Measurements from ENCODE around the gene UMODL1. TPM values are rescaled to one million over a fixed set of nuclear protein-coding genes. Genes with fewer than 3 reads are reported as not detected.

UMODL1 gene
- total RNA-seq, 2 experiments from 2014 or later = not detected

DNA sequence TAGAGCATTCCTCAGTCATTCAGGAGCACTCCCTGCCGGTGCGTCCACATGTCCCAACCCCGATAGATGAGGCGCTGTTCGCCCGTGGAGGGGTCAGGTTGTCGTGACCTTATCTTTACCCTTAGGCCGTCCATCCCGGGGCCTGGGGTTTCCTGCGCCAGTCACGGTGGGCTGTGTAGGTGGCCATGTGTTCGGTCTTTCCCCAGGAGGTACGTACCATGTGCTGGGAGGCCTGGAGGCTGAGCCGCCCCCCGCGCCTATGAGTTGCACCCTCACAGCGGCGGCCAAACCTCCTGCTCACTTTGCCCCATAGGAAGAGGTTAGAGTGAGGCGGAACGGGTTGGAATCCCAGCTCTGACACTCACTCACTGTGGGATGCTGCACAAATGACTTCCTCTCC lies 35.3 kb downstream of the UMODL1 start:
- H3K27me3 Mint-ChIP-seq = no peaks in the 10 kb centered on the region
- DNase-seq (no peak), ATAC-seq (no peak)
- no peaks in the 10 kb centered on the region for H3K36me3 Mint-ChIP-seq (ENCODE audit: low read depth)
- TF ChIP-seq, protein P1, sequence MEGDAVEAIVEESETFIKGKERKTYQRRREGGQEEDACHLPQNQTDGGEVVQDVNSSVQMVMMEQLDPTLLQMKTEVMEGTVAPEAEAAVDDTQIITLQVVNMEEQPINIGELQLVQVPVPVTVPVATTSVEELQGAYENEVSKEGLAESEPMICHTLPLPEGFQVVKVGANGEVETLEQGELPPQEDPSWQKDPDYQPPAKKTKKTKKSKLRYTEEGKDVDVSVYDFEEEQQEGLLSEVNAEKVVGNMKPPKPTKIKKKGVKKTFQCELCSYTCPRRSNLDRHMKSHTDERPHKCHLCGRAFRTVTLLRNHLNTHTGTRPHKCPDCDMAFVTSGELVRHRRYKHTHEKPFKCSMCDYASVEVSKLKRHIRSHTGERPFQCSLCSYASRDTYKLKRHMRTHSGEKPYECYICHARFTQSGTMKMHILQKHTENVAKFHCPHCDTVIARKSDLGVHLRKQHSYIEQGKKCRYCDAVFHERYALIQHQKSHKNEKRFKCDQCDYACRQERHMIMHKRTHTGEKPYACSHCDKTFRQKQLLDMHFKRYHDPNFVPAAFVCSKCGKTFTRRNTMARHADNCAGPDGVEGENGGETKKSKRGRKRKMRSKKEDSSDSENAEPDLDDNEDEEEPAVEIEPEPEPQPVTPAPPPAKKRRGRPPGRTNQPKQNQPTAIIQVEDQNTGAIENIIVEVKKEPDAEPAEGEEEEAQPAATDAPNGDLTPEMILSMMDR (IDR thresholded peaks at IDR 0.05) = no peak
- ChIA-PET CTCF (interaction anchor here (1.1 to 6.4 kb wide), 8 partner anchors 11 to 290 kb away, joined by 3 to 76 read pairs (median 14); no protein-coding TSS in a partner anchor), POLR2A (interaction anchor here (1.7 kb wide), 1 partner anchor 66 kb away, joined by 4 read pairs; no protein-coding TSS in a partner anchor)
- peaks cover 5% of the 10 kb centered on the region for H3K4me1 Mint-ChIP-seq (ENCODE audit: low read depth)
- H3K9me3 Mint-ChIP-seq = no peaks in the 10 kb centered on the region
- H3K27ac Mint-ChIP-seq = no peak overlapping the region
- H3K4me3 Mint-ChIP-seq = no peak overlapping the region
- intact Hi-C loops (cut with micrococcal nuclease) = loop anchor here (5.0 kb wide), 1 partner anchor 104 kb away; no protein-coding TSS in a partner anchor

DNA sequence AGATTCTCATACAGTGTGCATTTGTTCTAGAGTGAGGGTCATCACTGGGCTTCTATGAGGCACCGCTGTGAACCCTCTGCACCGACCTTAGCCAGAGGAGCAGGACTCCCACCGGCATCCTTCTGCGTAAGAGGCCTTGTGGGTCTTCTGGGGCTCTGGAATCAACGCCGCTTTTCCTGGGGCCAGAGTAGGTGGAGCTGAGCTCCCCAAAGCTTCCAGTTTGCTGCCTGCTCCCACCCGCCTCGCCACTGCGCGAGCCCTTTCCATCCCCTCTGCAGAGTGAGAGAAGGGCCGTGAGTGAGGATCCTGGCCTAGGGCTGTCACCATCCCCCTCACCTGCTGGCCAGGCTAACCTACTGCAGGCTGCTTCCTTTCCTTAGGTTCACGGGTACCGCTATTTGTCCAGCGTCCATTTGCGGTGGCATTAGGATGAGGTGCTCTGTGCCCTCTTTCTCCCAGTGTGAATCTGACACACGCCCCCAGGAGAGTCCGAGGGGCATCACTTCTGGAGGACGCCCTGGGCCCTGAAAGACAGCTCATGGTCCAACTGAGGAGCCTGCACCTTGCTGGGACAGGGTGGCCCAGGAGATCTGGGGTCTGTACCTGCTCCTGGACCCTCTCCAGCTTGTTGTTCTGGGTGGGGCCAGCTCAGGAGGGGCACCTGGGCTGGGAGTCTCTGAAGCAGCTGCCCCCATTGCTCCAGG lies 36.2 kb downstream of the UMODL1 start:
- H3K27me3 Mint-ChIP-seq = no peaks in the 10 kb centered on the region
- ChIA-PET CTCF (interaction anchor here (0.8 to 6.4 kb wide), 45 partner anchors 8 to 491 kb away, joined by 3 to 76 read pairs (median 4); partner anchors contain the start of gene UMODL1), POLR2A (no interaction called here)
- TF ChIP-seq, protein P1 (IDR thresholded peaks at IDR 0.05) = no peak
- no peaks in the 10 kb centered on the region for H3K9me3 Mint-ChIP-seq
- H3K4me1 Mint-ChIP-seq (ENCODE audit: low read depth) = peaks cover 5% of the 10 kb centered on the region
- no peak overlapping the region for H3K4me3 Mint-ChIP-seq
- DNase-seq (no peak), ATAC-seq (no peak)
- H3K27ac Mint-ChIP-seq = no peak overlapping the region
- no peaks in the 10 kb centered on the region for H3K36me3 Mint-ChIP-seq (ENCODE audit: low read depth)
- intact Hi-C loops (cut with micrococcal nuclease) = loop anchor here (5.0 kb wide), 1 partner anchor 105 kb away; no protein-coding TSS in a partner anchor

DNA sequence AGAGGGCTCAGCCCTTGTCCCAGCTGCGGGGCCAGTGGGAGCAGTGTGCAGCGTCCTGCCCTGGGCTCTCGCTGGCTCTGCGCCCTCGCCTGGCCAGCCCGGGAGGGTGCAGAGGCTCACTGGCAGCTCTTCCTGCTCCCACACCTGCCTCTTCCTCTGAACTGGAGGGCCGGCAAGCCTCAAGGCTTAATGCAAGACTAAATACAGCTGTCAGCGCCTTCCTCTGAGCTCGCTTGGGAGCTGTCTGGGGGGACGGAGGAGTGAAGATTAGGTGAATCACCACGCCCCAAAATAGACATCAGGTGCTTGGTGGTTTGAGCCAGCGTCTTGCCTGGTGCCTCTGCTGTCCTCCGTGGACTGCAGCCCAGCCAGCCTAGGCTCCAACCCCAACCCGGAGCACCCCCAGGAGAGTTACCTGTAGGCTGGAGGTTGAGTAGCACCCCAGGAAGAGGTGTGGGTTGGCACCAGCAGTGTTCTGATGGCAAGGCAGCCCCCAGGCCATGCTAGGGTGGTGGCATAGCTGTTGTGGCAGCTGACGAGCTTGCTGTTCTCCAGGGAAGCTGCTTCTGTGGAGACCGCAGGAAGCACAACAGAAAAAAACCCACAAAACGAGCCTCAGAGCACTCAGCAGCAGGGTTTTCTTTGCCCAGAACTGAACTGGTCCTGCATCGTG lies 36.9 kb downstream of the UMODL1 start:
- peak; percentile 75 for DNase-seq
- ATAC-seq = peak; percentile 99
- ChIA-PET CTCF (interaction anchor here (0.6 to 6.4 kb wide), 54 partner anchors 9 to 492 kb away, joined by 3 to 76 read pairs (median 4); partner anchors contain the start of genes UMODL1 and ZBTB21), POLR2A (no interaction called here)
- H3K4me3 Mint-ChIP-seq = no peak overlapping the region
- no peaks in the 10 kb centered on the region for H3K36me3 Mint-ChIP-seq (ENCODE audit: low read depth)
- peaks cover 5% of the 10 kb centered on the region for H3K4me1 Mint-ChIP-seq (ENCODE audit: low read depth)
- intact Hi-C loops (cut with micrococcal nuclease) = loop anchor here (5.0 kb wide), 1 partner anchor 106 kb away; no protein-coding TSS in a partner anchor
- H3K9me3 Mint-ChIP-seq = no peaks in the 10 kb centered on the region
- TF ChIP-seq, protein P1 (IDR thresholded peaks at IDR 0.05) = peak; percentile 90
- H3K27ac Mint-ChIP-seq = no peak overlapping the region
- no peaks in the 10 kb centered on the region for H3K27me3 Mint-ChIP-seq

DNA sequence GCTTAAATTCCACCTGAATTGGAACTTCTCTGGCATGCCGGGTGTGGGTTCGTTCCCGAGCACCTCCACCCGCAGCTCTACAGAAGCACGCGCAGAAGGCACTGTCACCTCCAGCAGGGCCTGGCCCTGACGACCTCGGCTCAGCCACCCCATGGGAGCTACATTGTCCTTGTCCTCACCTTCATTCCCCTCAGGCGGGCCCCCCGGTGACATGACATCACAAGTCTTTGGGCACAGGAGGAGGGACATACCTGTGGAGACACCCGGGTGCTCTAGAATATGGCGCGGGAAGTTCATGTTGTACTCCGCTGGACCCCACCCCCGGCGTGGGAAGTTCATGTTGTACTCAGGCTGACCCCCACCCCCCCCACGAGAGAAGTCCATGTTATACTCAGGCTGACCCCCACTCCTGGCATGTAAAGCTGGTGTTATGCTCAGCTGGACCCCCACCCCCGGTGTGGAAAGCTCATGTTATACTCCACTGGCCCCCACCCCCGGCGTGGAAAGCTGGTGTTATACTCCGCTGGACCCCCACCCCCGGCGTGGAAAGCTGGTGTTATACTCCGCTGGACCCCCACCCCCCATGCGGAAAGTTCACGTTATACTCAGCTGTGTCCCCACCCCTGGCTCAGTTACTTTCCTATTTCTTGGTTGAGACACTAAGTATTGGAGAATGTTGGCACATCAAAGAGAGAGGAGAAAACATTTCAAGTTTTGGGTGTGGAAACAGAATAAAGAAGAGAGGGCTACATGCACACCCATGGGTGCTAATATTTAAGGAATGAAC lies 37.6 kb downstream of the UMODL1 start:
- Mint-ChIP-seq H3K27me3 (no peaks in the 10 kb centered on the region), H3K36me3 (ENCODE audit: low read depth) (no peaks in the 10 kb centered on the region), H3K4me3 (no peak overlapping the region), H3K4me1 (ENCODE audit: low read depth) (peaks cover 5% of the 10 kb centered on the region), H3K9me3 (no peaks in the 10 kb centered on the region), H3K27ac (no peak overlapping the region)
- DNase-seq (no peak), ATAC-seq (no peak)
- ChIA-PET CTCF (interaction anchor here (0.6 to 6.4 kb wide), 41 partner anchors 10 to 341 kb away, joined by 3 to 76 read pairs (median 5); partner anchors contain the start of gene ZBTB21), POLR2A (interaction anchor here (0.7 to 1.1 kb wide), 3 partner anchors 137 to 183 kb away, joined by 3 read pairs; no protein-coding TSS in a partner anchor)
- intact Hi-C loops (cut with micrococcal nuclease) = loop anchor here (5.0 kb wide), 1 partner anchor 106 kb away; no protein-coding TSS in a partner anchor
- TF ChIP-seq, protein P1 (IDR thresholded peaks at IDR 0.05) = no peak

All from activated CD8-positive, alpha-beta T cell treated with anti-CD3 and anti-CD28 coated beads for 36 hours (primary cell).